Astrocyte of the spinal cord (primary cell): ENCODE results near the gene FAM13C.

ENCODE experiments used
- DNase-seq: peaks from one replicate; pipeline ENCODE4 v3.0.0; 2011; ENCODE audit warnings: low read depth, low spot score
- H3K4me3 ChIP-seq: 2 replicates; pipeline ENCODE4 v1.5.1; 2011; ENCODE audit warnings: low read depth, mild to moderate bottlenecking, low read length, moderate library complexity
- in situ Hi-C: cut with HindIII; loops from 2 replicates; pipeline ENCODE4 v1.10.0; 2017; ENCODE audit warnings: low sequenced_read_pairs
- TF ChIP-seq, protein P1 (sequence below): IDR thresholded peaks from 2 replicates; pipeline ENCODE4 v1.5.1; 2012; ENCODE audit warnings: low read depth, mild to moderate bottlenecking, low read length, inconsistent platforms

FAM13C gene

GRCh38 chr10:59336632-59337031 lies 25.7 kb downstream of the FAM13C start:
- DNase-seq = peak; percentile 59
- in situ Hi-C loops = no loop called here
- TF ChIP-seq, protein P1, sequence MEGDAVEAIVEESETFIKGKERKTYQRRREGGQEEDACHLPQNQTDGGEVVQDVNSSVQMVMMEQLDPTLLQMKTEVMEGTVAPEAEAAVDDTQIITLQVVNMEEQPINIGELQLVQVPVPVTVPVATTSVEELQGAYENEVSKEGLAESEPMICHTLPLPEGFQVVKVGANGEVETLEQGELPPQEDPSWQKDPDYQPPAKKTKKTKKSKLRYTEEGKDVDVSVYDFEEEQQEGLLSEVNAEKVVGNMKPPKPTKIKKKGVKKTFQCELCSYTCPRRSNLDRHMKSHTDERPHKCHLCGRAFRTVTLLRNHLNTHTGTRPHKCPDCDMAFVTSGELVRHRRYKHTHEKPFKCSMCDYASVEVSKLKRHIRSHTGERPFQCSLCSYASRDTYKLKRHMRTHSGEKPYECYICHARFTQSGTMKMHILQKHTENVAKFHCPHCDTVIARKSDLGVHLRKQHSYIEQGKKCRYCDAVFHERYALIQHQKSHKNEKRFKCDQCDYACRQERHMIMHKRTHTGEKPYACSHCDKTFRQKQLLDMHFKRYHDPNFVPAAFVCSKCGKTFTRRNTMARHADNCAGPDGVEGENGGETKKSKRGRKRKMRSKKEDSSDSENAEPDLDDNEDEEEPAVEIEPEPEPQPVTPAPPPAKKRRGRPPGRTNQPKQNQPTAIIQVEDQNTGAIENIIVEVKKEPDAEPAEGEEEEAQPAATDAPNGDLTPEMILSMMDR = no peak
- no peak overlapping the region for H3K4me3 ChIP-seq

DNA sequence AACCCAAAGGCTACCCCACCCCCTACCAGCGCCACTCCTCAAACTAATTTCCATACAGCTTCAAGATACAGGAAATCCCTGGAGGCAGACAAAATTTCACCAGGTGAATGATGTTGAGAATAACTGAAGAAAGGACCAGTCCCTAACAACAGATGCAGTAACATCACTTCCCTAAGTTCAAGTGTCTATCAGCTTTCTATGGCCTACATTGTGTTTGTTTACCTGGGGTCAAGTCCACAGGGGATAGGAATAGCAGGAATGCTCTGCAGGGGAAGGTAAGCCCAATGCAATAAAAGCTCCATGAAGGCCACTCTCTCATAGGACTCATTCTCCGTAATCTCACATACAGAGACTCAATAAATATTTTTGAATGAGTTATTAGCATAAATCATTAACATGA lies 26.9 kb downstream of the FAM13C start:
- H3K4me3 ChIP-seq = no peak overlapping the region
- TF ChIP-seq, protein P1 = no peak
- DNase-seq = no peak
- in situ Hi-C loops = no loop called here

DNA sequence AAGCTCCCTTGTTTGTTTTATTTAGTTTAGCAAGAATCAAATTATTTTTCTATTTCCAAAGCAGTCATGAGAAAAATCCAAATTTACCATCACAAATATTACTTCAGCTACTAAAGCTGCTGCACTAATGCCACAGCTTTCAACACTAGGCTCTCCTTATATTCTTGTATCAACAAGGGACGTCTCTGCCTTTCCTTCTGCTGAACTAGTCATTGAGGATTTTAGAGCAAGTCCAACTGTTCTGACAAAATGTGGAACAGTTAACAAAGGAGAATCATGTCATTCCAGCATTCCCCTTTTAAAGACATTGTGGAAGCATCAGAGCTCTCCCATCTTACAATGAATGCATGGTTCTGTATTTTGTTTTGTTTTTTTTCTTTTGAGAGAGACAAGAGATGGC lies 28.6 kb downstream of the FAM13C start:
- in situ Hi-C loops = no loop called here
- DNase-seq = no peak
- TF ChIP-seq, protein P1 = no peak
- no peak overlapping the region for H3K4me3 ChIP-seq

DNA sequence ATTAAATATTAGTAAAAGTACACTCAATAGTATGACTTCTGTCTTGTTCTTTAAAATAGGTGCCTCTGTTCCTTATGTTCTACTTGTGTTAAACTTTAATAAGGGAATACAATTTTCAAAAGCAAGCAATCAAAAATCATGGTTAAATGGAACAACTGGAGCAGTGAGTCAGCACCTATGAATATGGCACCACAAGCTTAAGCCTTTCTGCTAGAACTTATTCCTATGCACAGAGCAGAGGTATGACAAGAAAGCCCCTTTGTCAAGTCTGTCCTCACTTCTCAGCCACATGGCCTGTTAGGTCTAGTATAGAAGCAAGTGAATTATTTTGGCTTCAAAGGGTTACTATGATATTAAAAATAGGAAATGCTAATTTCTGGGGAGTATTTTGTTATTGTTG lies 29.8 kb downstream of the FAM13C start:
- TF ChIP-seq, protein P1 = no peak
- in situ Hi-C loops = no loop called here
- DNase-seq = no peak
- H3K4me3 ChIP-seq = no peak overlapping the region

DNA sequence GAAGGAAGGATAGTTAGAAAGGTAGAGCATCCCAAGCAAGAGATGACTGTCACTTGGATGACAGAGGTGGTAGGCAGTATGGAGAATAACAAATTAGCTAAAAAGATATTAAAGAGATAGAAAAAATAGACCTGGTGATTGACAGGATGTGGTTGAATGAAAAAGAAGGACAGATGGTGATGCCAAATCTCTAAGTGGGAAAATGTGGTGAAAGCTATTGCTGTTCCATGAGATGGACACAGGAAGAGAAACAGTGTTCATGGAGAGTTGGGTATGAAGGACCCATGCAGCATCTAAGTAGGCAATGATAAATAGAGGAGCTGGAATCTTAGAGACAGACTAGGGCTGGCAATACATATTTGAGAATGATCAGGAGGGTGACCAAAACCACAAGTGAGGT lies 30.7 kb downstream of the FAM13C start:
- in situ Hi-C loops = no loop called here
- DNase-seq = no peak
- TF ChIP-seq, protein P1 = no peak

GRCh38 chr10:59325116-59325515 lies 37.2 kb downstream of the FAM13C start:
- in situ Hi-C loops = no loop called here
- H3K4me3 ChIP-seq = no peak overlapping the region
- TF ChIP-seq, protein P1 = no peak
- DNase-seq = no peak

More for the DNA sequence above, 30.7 kb downstream of the FAM13C start:
- no peak overlapping the region for H3K4me3 ChIP-seq

DNA sequence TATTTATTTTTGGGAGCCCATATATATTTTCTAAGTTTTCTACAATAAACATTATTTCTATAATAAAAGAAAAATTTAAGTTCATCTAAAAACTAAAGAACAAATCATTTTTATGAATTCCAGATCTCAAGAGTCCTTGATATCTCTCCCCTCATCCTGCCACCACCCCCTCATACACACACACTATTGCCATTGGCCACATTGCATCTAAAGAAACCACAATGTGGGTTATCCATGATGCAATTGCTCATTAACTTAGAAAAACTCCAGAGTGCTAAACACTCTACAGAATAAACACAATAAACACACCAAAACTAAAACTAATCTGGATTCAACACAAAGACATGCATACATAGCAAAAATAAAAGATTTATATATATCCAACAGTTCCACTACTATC lies 37.8 kb downstream of the FAM13C start:
- DNase-seq = no peak
- H3K4me3 ChIP-seq = no peak overlapping the region
- TF ChIP-seq, protein P1 = no peak
- in situ Hi-C loops = no loop called here
